Left lobe of liver (tissue), 2 donors: ENCODE results near the gene FASN. TPM values are rescaled to one million over a fixed set of nuclear protein-coding genes. Genes with fewer than 3 reads are reported as not detected.
A peak's percentile ranks its signal among the peaks of the same experiment; 100 is the strongest.
"Not testable (repeated sequence)": the region's sequence is repeated elsewhere in the genome, so short reads cannot be mapped to it uniquely, and the experiment has no call there.

Experiments
- ATAC-seq: fragments of 200-7000 bp; cut with Tn5 transposase; one replicate; pipeline ENCODE4 v1.9.1; 2020; ENCODE audit warnings: mild to moderate bottlenecking, moderate library complexity
- DNase-seq: peaks from one replicate; pipeline ENCODE4 v3.0.0-alpha.2; 2020; ENCODE audit warnings: low spot score
- total RNA-seq: library from RNA; stranded (reverse); gene quantifications from one replicate; pipeline ENCODE4 v1.2.1, GENCODE V29; 2021
- donor health status: DM: no; HTN: no; CAD: no; lungs with moderate emphysema.
- donor health status: DM: no; HTN: yes; CAD: no.

Gene FASN
- total RNA-seq, 1 donor from 2014 or later = 267 TPM

GRCh38 chr17:82047914-82048570, 50.0 kb downstream of the FASN start:
- ATAC-seq (peak; percentile 80), DNase-seq (peak; percentile 94)

- no peak for DNase-seq
- ATAC-seq = no peak
Observed at GRCh38 chr17:82047379-82047778, 50.7 kb downstream of the FASN start.

- DNase-seq (no peak), ATAC-seq (no peak)
Observed at GRCh38 chr17:82046903-82047302, 51.1 kb downstream of the FASN start.

GRCh38 chr17:82045936-82046484, 52.0 kb downstream of the FASN start:
- DNase-seq (no peak), ATAC-seq (no peak)

- DNase-seq (no peak), ATAC-seq (no peak)
Observed at GRCh38 chr17:82043507-82043906, 54.5 kb downstream of the FASN start.

- ATAC-seq (no peak), DNase-seq (no peak)
Observed at GRCh38 chr17:82042649-82043048, 55.4 kb downstream of the FASN start.

GRCh38 chr17:82041144-82041814, 56.8 kb downstream of the FASN start:
- no peak for DNase-seq

GRCh38 chr17:82039695-82040299, 58.2 kb downstream of the FASN start:
- DNase-seq (peak; percentile 96), ATAC-seq (peak; percentile 49)

More at GRCh38 chr17:82041144-82041814, 56.8 kb downstream of the FASN start:
- no peak for ATAC-seq

- not testable (repeated sequence) for ATAC-seq, DNase-seq
Observed at GRCh38 chr17:82038796-82039409, 59.1 kb downstream of the FASN start.

- DNase-seq (no peak), ATAC-seq (no peak)
Observed at GRCh38 chr17:82037889-82038195, 60.2 kb downstream of the FASN start.

GRCh38 chr17:82037092-82037888, 60.7 kb downstream of the FASN start, which contains the start of gene DCXR:
DCXR (minus strand) TSS chr17:82037697; CDS start chr17:82037682, 15 bp downstream.
- ATAC-seq (peak; percentile 66), DNase-seq (peak; percentile 99)

- ATAC-seq = no peak
- DNase-seq = no peak
Observed at GRCh38 chr17:82036634-82037091, 61.4 kb downstream of the FASN start.

GRCh38 chr17:82035956-82036633, 61.9 kb downstream of the FASN start:
- DNase-seq = no peak
- no peak for ATAC-seq

GRCh38 chr17:82035488-82035887, 62.5 kb downstream of the FASN start:
- no peak for DNase-seq
- ATAC-seq = no peak

GRCh38 chr17:82034371-82035011, 63.5 kb downstream of the FASN start:
- peak; percentile 88 for DNase-seq
- peak; percentile 17 for ATAC-seq

- no peak for DNase-seq
- ATAC-seq = no peak
Observed at GRCh38 chr17:82033359-82034085, 64.5 kb downstream of the FASN start.

GRCh38 chr17:82031885-82032627, 66.0 kb downstream of the FASN start:
- ATAC-seq (peak; percentile 21), DNase-seq (no peak)

- ATAC-seq = peak; percentile 1
- no peak for DNase-seq
Observed at GRCh38 chr17:82031303-82031884, 66.6 kb downstream of the FASN start, which contains the start of gene RAC3. RAC3 (plus strand) TSS chr17:82031678; CDS start chr17:82031762, 84 bp downstream.
